HG03039 (cell line): ENCODE results near the gene RFFL.
"Not testable (repeated sequence)": the region's sequence is repeated elsewhere in the genome, so short reads cannot be mapped to it uniquely, and the experiment has no call there.

Experiments used
- ATAC-seq: cut with Tn5 transposase; IDR thresholded peaks from one replicate; pipeline ENCODE4 v1.9.1; 2021; ENCODE audit warnings: mild to moderate bottlenecking, moderate library complexity; ENCODE audit not compliant: unreplicated experiment

RFFL gene

DNA sequence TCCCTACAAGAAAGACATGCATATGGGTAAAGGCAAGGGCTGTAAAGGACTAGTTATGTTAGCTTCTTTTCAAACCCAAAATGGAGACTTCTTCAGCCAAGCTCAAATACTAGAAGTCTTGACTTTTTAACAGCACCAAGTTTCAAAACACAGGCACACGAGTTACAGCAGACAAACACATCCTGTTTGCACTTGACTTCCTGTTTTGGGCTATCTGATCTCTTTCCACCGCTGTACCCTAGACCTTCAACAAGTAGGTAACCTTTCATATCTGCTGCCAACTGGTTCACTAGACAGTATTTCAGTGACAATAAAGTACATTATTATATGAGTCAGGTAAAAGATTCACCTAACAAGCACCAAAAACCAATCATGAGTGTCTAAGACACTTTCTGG, 12.3 kb downstream of the RFFL start:
- no peak for ATAC-seq

DNA sequence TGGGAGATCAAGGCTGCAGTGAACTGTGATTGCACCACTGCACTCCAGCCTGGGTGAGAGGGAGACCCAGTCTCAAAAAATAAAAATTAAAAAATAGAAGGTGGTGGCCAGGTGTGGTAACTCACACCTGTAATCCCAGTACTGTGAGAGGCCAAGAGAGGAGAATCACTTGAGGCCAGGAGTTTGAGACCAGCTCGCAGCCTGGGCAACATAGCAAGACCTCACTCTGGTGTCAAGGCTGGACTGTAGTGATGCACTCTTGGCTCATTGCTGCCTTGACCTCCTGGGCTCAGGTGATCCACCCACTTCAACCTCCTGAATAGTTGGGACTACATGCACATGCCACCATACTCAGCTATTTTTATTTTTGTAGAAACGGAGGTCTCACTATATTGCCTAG, 13.3 kb downstream of the RFFL start:
- ATAC-seq: no peak

DNA sequence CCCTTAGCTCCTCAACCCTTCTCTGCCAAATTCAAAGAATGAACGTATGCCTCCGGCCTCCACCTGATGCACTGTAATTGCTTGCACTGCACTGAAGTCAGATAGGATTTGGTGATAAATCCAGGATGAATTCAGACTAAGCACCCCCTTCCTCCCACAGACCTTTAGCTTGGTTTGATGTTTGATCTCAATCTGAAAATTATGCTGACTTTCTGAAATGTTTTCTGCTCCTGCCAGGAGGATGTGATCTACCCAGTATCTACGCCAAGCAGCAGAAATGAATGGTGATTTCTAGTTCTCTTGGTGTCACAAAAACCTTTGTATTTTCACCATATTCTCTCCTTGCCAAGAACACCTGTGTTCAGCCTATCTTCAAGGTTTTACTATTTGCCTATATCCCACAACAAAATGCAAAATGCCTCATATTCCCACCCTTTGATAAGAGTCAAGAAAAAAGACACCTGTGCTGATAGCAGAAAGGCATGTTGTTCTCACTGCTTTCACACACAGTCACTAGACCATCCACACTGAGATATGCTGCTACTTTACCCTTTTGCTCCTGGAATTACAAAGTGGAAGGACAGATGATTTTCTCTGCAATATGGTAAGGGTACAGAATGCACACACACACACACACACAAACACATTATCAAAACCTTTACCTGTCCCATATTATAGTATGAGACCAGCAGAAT, 14.7 kb downstream of the RFFL start:
- ATAC-seq: no peak

DNA sequence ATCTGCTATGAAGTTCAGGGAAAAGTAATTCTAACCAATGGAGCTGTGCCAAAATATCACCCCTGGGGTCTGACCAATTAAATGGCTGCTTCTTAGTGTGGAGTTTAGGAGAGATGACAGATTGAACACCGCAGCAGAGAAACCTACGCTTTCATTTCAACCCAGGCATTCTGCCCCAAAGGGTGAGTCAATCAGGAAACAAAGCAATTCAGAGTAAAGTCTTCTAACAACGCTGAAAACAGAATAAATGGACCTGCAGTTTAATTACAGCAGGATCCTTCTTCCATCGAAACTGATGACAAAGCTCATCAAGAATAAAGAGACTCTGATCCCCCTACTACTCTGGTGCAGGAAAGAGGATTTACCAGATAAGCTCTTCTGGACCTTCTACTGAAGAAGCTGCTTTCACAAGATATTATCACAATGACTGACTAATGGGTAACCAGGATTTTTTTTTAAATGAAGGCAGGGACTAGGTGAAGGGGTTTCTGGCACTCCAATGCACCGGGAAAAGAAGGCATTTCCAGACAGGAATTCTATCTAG, 16.7 kb downstream of the RFFL start:
- ATAC-seq: no peak

DNA sequence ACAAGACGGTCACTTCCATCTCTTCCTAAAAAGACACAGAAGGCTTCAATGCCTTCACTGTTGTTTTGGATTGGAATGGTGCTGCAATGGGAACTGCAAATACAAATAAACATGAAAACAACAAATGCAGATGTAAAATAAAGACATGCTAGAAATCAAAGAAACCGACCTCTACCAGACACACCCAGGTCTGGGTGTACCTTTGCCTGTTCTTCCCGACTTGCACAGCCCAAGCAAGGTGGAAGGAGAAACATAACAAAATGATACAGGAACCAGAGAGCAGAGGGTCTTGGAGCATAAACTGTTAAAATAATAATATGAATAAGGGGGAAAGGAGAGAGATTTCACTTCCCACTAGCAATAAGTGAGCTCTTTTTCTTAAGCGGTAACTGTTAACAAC, 17.3 kb downstream of the RFFL start:
- ATAC-seq: no peak

DNA sequence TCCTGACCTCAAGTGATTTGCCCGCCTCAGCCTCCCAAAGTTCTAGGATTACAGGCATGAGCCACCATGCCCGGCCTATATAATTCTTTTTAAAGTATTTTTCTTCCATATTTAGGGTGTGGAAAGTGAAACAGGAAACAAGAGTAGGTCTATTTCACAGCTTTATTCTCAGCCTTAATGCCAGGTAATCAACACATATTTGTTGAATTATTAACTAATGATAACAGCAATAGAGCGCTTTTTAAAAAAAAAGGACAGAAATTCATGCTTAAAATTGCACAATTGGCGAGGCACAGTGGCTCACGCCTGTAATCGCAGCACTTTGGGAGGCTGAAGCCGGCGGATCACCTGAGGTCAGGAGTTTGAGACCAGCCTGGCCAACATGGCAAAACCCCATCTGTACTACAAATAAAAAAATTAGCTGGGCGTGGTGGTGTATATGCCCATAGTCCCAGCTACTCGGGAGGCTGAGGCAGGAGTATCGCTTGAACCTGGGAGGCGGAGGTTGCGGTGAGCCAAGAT, 18.0 kb downstream of the RFFL start:
- ATAC-seq: not testable (repeated sequence)

DNA sequence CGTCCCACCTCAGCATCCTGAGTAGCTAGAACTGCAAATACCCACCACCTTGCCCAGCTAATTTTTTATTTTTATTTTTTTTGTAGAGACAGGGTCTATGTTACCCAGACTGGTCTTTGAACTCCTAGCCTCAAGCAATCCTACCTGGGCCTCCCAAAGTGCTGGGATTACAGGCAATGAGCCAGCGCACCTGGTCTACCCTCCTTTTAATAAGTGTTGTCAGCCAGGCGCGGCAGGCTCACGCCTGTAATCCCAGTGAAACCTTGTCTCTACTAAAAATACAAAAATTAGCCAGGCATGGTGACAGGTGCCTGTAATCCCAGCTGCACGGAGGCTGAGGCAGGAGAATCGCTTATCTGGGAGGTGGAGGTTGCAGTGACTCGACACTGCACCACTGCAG, 19.3 kb downstream of the RFFL start:
- ATAC-seq: no peak

DNA sequence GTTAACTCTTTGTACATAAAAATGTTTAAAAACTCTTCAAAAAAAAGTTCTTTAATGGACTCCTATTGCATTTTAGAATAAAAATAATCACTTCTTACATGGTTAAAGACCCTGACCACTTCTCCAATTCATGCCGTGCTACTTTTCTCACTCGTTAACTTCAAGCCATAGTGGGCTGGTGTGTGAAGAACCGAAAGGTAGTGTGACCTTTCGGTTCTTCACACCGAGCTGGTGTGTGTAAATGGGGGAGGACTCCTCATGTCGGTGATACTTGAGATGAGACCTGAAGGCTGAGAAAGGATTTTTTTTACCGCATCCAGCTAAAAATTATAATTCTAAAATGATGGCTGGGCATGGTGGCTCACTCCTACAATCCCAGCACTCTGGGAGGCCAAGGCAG, 22.1 kb downstream of the RFFL start:
- no peak for ATAC-seq

DNA sequence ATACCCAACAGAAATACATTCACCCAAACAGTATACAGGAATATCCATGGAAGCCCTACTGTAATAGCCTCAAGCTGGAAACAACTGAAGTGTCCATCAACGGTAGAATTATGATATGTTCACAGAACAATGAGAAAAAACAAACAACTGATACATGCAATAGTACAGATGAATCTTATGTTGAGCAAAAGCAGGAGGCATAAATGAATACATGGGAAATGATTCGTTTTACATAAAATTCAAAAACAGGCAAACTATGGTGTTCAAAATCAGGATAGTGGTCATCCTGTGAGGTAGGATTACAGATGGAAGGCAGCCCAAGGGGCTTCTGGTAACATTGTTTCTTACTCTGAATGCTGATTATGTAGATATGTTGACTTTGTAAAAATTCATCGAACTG, 25.1 kb downstream of the RFFL start:
- ATAC-seq: no peak

DNA sequence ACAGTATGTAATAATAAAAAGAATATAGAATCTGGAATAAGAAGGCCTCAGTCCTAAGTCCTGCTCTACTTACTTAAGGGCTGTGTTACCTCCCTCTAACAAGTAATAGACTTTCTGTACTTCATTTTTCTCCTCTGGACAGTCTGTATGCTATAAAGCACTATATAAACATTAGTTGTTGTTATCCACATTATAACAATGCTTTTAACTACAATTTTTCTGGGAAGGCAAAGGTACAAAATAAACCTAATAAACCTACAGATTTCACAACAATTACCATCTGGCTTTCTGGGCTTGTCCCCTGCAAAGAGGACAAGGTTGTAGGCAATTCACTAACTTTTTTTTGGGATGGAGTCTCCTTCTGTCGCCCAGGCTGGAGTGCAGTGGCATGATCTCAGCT, 32.7 kb downstream of the RFFL start:
- no peak for ATAC-seq

DNA sequence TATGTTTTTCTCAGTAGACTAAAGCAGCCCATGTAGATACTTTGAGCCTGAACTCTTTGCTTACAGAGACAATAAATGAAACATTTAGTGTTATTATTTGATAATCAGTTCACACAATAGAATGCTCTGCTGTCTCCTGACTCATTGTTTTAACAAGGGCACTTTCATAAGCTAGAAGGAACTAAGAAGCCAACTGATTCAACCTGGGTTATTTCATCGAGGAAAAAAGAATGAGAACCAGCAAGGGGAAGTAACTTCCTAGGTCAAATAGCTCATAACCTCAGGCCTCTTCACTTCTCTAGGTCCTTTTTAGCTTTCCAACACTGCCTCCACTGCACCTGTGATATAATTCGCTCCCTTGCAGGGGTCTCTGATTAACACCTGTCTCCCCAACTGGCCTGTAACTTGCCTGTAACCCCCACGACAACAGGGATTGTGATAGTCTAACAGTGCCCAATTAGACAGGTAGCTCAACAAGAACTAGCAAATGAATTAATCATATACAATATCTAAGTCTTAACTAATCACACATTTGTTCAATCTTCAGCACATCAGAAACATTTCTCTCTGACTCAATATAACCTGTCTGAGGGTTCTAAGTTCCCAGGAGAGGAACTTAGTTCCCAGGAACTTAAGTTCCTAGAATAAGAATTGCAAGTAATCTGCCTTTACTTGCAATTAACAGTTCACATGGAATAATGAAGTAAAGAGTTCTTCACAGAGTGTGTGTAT, 34.8 kb downstream of the RFFL start:
- no peak for ATAC-seq

DNA sequence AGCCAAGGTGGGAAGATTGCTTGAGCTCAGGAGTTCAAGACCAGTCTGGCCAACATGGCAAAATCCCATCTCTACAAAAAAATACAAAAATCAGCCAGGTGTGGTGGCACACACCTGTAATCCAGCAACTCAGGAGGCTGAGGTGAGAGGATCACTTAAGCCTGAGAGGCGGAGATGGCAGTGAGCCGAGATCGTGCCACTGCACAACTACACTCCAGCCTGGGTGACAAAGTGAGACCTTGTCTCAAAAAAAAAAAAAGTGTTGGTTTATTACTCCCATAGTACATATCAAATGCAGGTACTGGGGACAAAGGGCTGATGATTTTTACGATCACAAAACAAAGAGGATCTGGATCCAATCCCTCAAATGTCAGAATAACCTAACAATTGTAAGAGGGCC, 35.4 kb downstream of the RFFL start:
- ATAC-seq: not testable (repeated sequence)

DNA sequence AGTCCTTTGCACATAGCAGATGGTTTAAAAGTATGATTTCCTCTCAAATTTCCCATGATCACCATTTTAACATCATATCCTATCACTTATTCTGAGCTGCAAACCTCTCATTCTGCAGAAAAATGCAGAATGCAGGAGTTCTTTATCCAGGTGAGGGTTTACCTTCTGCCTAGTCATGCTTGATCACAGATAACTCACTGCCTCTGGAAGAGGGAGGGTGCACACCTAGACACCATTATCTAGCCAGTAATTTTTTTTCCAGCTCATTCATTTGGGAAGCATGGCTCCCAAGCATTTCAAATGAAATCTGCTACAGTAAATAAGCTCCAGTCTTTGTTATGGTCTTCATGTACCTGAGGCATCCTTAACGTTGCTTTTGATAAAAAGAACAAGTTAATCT, 38.0 kb downstream of the RFFL start:
- no peak for ATAC-seq

DNA sequence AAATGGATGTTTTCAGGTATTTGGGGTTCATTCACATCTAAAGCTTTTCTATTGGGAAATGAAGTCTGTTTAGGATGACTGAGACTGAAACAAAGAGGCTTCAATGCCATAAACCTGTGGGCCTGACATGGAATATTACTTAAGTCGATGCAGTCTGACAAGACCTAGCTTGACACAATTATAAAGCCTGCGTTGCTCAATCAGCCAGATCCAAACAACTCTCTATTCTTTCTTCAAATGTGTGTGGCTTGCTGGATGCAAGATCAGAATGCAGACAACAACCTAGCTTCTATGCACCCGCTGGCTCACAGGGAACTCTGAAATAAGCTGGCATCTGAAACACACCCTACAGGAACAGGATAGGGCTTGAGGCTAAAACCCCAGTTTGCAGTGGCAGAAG, 40.0 kb downstream of the RFFL start:
- ATAC-seq: no peak

DNA sequence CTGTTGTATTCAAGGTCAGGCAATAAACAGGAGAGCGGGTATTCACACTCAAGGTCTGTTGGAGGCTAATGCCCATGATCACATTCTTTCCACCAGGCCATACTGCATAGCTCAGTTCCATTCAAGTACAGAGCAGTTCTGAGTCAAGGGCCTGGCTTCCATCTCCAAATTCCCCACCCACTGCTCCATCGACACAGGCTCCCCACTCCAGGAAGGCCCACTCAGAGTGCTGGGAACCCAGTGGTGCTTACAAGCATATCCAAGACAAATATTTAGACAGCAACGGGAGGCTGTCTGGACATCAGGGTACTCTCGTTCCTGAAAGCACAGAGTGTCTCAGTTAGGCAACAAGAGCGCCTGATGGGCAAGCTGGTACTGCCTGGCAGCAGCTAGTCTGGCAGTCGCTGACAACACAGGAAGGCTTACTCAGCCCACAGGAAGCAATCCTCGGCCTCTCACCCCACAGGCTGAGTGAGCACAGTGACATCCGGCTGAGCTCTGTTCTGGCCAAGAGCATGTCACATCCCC, 40.9 kb downstream of the RFFL start:
- no peak for ATAC-seq

DNA sequence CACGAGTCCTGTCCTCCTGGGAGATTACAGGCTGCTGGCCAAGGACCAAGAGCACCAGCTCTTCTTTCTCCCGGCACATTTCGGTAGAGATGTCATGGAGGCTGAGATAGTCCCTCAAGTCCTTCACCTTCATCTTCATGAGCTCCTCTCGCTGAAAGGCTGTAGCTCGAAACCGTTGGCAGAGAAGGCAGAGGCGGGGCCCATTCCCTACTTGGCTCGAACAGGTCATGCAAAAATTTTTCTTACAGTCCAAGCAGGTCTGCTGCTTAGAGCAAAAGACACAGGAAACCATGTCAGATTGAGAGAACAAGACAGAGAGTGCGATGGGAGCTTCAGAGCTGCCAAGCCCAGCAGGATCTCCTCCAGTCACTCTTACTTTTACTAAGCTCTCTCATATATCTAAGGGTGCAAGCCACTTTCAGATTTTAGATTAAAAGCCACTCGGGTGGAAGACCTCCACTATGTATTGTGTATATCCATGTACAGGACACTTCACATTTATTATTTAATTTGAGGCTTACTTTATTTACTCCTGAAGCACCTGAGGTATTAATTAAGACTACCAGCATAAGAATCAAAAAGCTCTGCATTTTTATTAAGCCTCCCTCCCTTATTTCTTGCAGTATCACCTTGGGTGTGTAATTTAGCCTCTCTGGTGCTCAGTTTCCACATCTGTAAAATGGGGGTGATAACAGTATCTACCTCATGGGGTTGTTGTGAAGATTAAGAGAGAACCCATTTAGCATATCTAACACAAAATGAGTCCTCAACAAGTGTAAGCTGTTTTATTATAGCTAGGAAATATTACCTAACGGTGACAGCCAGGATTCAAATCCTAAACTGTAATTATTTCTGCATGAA, 41.8 kb downstream of the RFFL start:
- no peak for ATAC-seq

DNA sequence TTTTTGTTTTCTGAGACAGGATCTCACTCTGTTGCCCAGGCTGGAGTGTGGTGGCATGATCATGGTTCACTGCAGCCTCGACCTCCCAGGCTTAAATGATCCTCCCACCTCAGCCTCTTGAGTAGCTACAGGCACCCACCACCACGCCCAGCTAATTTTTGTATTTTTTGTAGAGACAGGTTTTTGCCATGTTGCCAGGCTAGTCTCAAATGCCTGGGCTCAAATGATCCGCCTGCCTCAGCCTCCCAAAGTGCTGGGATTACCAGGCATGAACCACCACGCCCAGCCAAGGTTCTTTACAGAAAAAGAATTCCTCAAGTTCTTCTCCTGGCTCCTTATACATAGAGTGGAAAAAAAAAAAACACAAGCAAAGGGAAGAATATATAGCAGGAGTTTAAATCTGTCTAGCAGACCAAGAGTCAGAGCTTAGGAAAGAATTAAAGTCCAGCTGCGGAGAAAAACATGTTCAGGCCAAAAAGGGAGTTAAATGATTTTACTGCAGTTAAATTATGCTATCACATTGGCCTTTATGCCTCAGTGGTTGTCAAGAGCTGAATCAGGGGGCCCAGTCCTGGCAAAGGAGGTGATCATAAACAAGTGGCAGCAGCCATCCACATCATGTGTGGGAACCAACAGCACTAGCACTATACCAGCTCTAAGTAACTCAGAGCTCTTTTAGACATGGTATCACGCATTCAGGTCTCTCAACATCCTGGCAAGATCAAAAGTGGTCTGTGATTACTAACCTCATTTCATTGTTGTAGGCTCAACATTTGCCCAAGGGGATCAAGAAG, 43.9 kb downstream of the RFFL start:
- ATAC-seq: no peak

DNA sequence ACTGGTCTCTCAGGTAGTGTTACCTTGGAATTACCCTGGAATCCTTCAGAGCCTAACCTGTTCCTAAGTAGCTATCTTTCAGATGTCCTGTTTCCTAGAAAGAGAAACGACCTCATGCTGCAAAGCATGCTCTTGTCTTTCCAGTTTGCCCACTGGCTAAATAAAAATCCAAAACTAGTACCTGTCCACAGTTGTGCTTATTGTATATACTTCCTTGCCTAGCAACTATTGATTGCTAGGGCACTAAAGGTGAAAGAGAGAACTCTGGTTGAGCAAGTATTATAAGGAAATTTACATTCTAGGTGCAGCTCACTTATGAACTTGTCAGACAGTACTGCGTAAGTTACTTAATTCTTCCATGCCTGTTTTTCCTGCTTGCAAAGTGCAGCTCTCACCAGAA, 44.7 kb downstream of the RFFL start:
- ATAC-seq: no peak

DNA sequence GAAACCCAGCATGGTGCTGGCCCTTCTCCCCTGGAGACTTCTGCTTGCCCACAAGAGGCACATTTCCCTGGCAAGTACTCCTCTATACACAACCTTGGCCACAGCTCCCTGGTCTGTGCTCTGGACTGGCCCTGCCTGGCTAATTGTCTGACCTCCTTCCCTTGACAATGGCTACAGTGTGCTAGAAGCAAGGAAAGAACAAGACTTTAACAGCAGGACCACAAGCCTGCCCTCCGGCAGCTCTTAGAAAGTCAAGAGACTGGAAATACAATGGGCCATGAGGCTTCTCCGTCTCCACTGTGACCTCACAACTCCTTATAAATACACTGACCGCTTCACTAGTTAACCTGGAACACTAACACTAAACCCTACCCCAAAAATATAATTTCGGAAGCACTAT, 46.5 kb downstream of the RFFL start:
- ATAC-seq: no peak

DNA sequence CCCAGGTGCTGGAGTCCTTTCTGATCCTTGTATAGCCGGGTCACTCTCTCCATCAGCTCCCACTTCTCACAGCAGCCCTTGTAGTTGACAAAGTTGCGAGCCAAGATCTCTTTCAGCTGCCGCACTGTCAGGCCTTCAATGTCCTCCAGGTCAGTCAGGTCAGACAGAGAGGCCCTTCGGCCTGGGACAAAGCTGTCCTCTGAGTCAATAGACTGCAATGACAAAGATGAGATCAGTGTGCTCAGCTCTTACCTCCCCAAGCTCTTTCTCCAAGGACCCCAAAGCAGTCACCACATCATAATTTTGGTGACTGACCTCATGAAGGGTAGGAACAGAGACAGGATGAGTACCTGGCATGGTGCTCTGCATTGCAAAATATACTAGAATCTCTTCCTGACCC, 47.1 kb downstream of the RFFL start:
- ATAC-seq: no peak
